ENCODE measurements around the gene KCNMA1. TPM values are rescaled to one million over a fixed set of nuclear protein-coding genes. Genes with fewer than 3 reads are reported as not detected.
A peak's percentile ranks its signal among the peaks of the same experiment; 100 is the strongest.

Gene KCNMA1
- total RNA-seq, 1 donor = 77.8 TPM

DNA sequence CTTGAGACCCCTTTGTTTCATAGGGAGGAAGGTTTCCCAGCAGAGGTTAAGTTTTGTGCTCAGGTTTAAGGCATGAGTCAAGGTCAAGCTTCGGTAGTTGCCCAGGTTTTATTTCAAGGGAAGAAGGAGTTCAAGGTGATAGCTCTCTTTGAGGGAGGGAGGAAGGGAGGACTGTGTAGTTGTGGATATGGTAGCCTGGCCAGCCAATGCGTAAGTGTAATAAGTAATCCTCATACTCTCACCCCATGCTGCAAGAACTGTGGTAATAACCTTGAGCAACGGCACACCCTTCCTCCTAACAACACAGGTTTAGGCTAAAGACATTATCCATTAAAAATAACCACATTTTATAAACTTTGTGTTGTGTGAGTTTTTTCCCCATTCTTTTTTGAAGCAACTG lies 478.9 kb downstream of the KCNMA1 start:
- Histone ChIP-seq H3K4me3 (ENCODE audit: insufficient read depth, low read length) (no peak overlapping the region), H3K4me2 (ENCODE audit: insufficient read depth, low read length) (no peak overlapping the region), H3K4me1 (ENCODE audit: insufficient read depth, low read length) (peaks cover 52% of the 10 kb centered on the region), H3K36me3 (ENCODE audit: insufficient read depth, low read length) (no peaks in the 10 kb centered on the region), H4K20me1 (ENCODE audit: insufficient read depth, low read length) (no peaks in the 10 kb centered on the region), H3K9me3 (ENCODE audit: low read depth, low read length) (no peaks in the 10 kb centered on the region), H2AFZ (ENCODE audit: low read length) (no peak overlapping the region), H3K27ac (ENCODE audit: low read depth, low read length) (no peak overlapping the region), H3K27me3 (ENCODE audit: insufficient read depth, low read length) (no peaks in the 10 kb centered on the region), H3K79me2 (ENCODE audit: insufficient read depth, low read length) (no peaks in the 10 kb centered on the region)
- TF ChIP-seq, protein P1, sequence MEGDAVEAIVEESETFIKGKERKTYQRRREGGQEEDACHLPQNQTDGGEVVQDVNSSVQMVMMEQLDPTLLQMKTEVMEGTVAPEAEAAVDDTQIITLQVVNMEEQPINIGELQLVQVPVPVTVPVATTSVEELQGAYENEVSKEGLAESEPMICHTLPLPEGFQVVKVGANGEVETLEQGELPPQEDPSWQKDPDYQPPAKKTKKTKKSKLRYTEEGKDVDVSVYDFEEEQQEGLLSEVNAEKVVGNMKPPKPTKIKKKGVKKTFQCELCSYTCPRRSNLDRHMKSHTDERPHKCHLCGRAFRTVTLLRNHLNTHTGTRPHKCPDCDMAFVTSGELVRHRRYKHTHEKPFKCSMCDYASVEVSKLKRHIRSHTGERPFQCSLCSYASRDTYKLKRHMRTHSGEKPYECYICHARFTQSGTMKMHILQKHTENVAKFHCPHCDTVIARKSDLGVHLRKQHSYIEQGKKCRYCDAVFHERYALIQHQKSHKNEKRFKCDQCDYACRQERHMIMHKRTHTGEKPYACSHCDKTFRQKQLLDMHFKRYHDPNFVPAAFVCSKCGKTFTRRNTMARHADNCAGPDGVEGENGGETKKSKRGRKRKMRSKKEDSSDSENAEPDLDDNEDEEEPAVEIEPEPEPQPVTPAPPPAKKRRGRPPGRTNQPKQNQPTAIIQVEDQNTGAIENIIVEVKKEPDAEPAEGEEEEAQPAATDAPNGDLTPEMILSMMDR (IDR thresholded peaks at IDR 0.05; ENCODE audit: extremely low read depth, low read depth, low read length) = no peak
- DNase-seq (ENCODE audit: insufficient read length, low spot score, missing footprints) = no peak

DNA sequence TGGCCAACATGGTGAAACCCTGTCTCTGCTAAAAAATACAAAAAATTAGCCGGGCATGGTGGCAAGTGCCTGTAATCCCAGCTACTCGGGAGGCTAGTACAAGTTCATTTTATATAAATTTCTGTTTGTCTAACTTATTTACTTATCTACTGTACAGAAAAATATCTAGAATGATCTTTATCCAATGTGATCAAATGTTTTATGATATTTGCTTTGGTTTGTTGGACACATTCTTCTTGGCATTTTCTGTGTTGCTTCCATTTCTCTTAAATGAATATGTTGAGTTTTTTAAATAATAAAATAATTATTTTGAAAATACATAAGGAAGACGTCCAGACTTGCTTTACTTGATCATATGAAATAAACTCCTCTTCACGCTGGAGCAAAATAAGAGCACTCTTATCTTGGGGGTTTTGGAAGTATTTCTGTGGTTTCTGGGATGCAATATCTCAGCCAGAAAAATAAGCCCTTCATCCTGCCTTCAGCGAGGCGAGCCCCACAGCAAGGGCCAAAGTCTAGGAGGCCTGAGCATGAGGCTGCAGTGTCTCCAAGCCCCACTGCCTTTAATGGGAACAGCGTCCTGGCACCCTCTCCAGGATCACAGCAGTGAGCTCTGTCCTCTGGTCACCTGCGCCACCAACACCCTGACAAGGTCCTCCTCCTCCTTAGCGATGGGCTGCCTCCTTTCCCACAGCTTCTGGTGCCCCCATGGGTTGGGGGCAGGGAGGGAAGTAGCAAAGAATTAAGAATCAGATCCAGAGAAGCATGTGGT lies 480.2 kb downstream of the KCNMA1 start:
- TF ChIP-seq, protein P1 (IDR thresholded peaks at IDR 0.05; ENCODE audit: extremely low read depth, low read depth, low read length) = no peak
- H3K36me3 ChIP-seq (ENCODE audit: insufficient read depth, low read length) = no peaks in the 10 kb centered on the region
- H3K79me2 ChIP-seq (ENCODE audit: insufficient read depth, low read length) = no peaks in the 10 kb centered on the region
- no peak overlapping the region for H2AFZ ChIP-seq (ENCODE audit: low read length)
- H3K9me3 ChIP-seq (ENCODE audit: low read depth, low read length) = no peaks in the 10 kb centered on the region
- H3K4me3 ChIP-seq (ENCODE audit: insufficient read depth, low read length) = no peak overlapping the region
- H3K4me1 ChIP-seq (ENCODE audit: insufficient read depth, low read length) = peaks cover 52% of the 10 kb centered on the region
- no peak for DNase-seq (ENCODE audit: insufficient read length, low spot score, missing footprints)
- no peak overlapping the region for H3K4me2 ChIP-seq (ENCODE audit: insufficient read depth, low read length)
- H4K20me1 ChIP-seq (ENCODE audit: insufficient read depth, low read length) = no peaks in the 10 kb centered on the region
- H3K27me3 ChIP-seq (ENCODE audit: insufficient read depth, low read length) = no peaks in the 10 kb centered on the region
- peak overlapping the region; percentile 76 for H3K27ac ChIP-seq (ENCODE audit: low read depth, low read length)

DNA sequence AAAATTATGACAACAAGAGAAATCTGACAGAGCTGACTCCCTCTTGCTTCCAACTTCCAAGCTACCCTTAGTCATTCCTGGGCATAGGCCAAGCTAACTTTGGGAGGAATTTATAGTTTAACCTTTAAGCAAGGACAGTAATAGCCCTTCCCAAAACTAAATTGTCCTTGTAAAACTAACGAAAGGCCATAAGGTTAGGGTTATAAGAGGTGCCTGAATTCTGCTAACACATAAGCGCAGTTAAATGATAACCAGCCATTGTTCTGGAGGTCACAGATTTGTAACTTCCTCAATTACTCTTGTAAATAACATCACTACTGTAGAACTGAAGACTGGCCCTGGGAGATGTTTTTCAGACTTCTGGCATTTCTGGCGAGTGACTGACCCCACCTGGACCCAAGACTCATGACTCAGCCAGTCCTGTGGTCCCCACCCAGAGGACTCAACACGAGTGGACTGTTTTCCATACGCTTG lies 481.2 kb downstream of the KCNMA1 start:
- Histone ChIP-seq H3K4me3 (ENCODE audit: insufficient read depth, low read length) (peak overlapping the region; percentile 7), H3K27ac (ENCODE audit: low read depth, low read length) (peak overlapping the region; percentile 76)
- no peak for DNase-seq (ENCODE audit: insufficient read length, low spot score, missing footprints)

DNA sequence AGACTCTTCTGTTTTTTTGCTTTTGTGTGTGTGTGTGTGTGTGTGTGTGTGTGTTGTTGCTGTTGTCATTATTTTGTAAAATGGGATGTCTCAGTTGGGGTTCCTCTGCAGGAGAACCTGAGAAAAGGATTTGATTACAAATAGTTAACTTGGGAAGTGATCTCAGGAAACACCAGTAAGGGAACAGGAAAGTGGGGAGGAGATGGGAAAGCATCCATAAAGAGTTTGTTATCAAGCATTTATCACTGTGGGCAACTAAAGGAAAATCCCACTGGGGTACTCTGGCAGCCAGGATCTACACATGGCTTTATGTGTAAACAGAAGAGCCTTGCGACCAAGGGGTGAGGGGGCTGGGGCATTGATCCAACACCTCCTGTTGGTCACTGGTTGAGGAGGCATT lies 485.4 kb downstream of the KCNMA1 start:
- H2AFZ ChIP-seq (ENCODE audit: low read length) = no peak overlapping the region
- no peaks in the 10 kb centered on the region for H3K36me3 ChIP-seq (ENCODE audit: insufficient read depth, low read length)
- no peak overlapping the region for H3K27ac ChIP-seq (ENCODE audit: low read depth, low read length)
- TF ChIP-seq, protein P1 (IDR thresholded peaks at IDR 0.05; ENCODE audit: extremely low read depth, low read depth, low read length) = no peak
- H4K20me1 ChIP-seq (ENCODE audit: insufficient read depth, low read length) = no peaks in the 10 kb centered on the region
- no peaks in the 10 kb centered on the region for H3K79me2 ChIP-seq (ENCODE audit: insufficient read depth, low read length)
- no peaks in the 10 kb centered on the region for H3K9me3 ChIP-seq (ENCODE audit: low read depth, low read length)
- DNase-seq (ENCODE audit: insufficient read length, low spot score, missing footprints) = no peak
- no peak overlapping the region for H3K4me2 ChIP-seq (ENCODE audit: insufficient read depth, low read length)
- no peaks in the 10 kb centered on the region for H3K27me3 ChIP-seq (ENCODE audit: insufficient read depth, low read length)
- H3K4me3 ChIP-seq (ENCODE audit: insufficient read depth, low read length) = no peak overlapping the region
- peaks cover 22% of the 10 kb centered on the region for H3K4me1 ChIP-seq (ENCODE audit: insufficient read depth, low read length)

More for the DNA sequence above, 481.2 kb downstream of the KCNMA1 start:
- H3K4me1 ChIP-seq (ENCODE audit: insufficient read depth, low read length) = peaks cover 52% of the 10 kb centered on the region
- H3K4me2 ChIP-seq (ENCODE audit: insufficient read depth, low read length) = peak overlapping the region; percentile 62
- no peaks in the 10 kb centered on the region for H4K20me1 ChIP-seq (ENCODE audit: insufficient read depth, low read length)
- H3K36me3 ChIP-seq (ENCODE audit: insufficient read depth, low read length) = no peaks in the 10 kb centered on the region
- H3K9me3 ChIP-seq (ENCODE audit: low read depth, low read length) = no peaks in the 10 kb centered on the region
- H2AFZ ChIP-seq (ENCODE audit: low read length) = peak overlapping the region; percentile 15
- TF ChIP-seq, protein P1 (IDR thresholded peaks at IDR 0.05; ENCODE audit: extremely low read depth, low read depth, low read length) = no peak
- H3K27me3 ChIP-seq (ENCODE audit: insufficient read depth, low read length) = no peaks in the 10 kb centered on the region
- no peaks in the 10 kb centered on the region for H3K79me2 ChIP-seq (ENCODE audit: insufficient read depth, low read length)

Measured in osteoblast (primary cell).